Naive thymus-derived CD8-positive, alpha-beta T cell (primary cell): ENCODE results near the gene KCNJ8. TPM values are rescaled to one million over a fixed set of nuclear protein-coding genes. Genes with fewer than 3 reads are reported as not detected.
"Not testable (repeated sequence)": the region's sequence is repeated elsewhere in the genome, so short reads cannot be mapped to it uniquely, and the experiment has no call there.

ENCODE experiments used
- ATAC-seq, 2 donors: fragments of 150-1000 bp; cut with Tn5 transposase in 1 of 2; sonication (Bioruptor Pico), chemical (Tn5 transposase) in 1 of 2; 1 replicate in 1 of 2; 2 replicates in 1 of 2; pipeline ENCODE4 v1.10.0; 2021; ENCODE audit warnings: mild to moderate bottlenecking in 2 of 2, moderate library complexity in 2 of 2
- POLR2A ChIA-PET: fragments of 350-600 bp; sonication (Branson Sonifier 250); formaldehyde crosslinking; loops from one replicate; lab custom pipeline; 2021; ENCODE audit warnings: antibody characterized with exemption; lab: Charles Lee
- DNase-seq, 10 donors: peaks; one replicate each; pipeline versions ENCODE4 v3.0.0 to v3.0.0-alpha.2; 2020 to 2022
- H3K27ac Mint-ChIP-seq, 10 donors: one replicate each; pipeline ENCODE4 v1.8.0; 2020 to 2022; ENCODE audit warnings: mild to moderate bottlenecking in 10 of 10, mixed read lengths in 10 of 10, moderate library complexity in 4 of 10, inconsistent platforms in 1 of 10
- H3K27me3 Mint-ChIP-seq, 5 donors: one replicate each; pipeline ENCODE4 v1.8.0; 2021 to 2022; ENCODE audit warnings: mixed read lengths in 5 of 5
- H3K36me3 Mint-ChIP-seq, 3 donors: one replicate each; pipeline ENCODE4 v1.8.0; 2020 to 2022; ENCODE audit warnings: mixed read lengths in 3 of 3, mild to moderate bottlenecking in 2 of 3, inconsistent platforms in 1 of 3
- H3K4me1 Mint-ChIP-seq, 4 donors: one replicate each; pipeline ENCODE4 v1.8.0; 2021 to 2022; ENCODE audit warnings: mixed read lengths in 4 of 4
- H3K4me3 Mint-ChIP-seq, 10 donors: one replicate each; pipeline ENCODE4 v1.8.0; 2020 to 2022; ENCODE audit warnings: mild to moderate bottlenecking in 10 of 10, mixed read lengths in 10 of 10, moderate library complexity in 6 of 10, inconsistent platforms in 1 of 10
- H3K9me3 Mint-ChIP-seq, 9 donors: one replicate each; pipeline ENCODE4 v1.8.0; 2020 to 2022; ENCODE audit warnings: mixed read lengths in 9 of 9, mild to moderate bottlenecking in 3 of 9, inconsistent platforms in 1 of 9, moderate library complexity in 1 of 9
- polyA plus RNA-seq, 3 donors: library from polyadenylated mRNA; unstranded; fragments of 300-500 nt; fragmentation: Illumina TruSeq; gene quantifications; one replicate each; pipeline ENCODE4 v1.2.3, GENCODE V29; 2021
- total RNA-seq, 8 experiments: library from RNA in 2 of 8; stranded (reverse) in 2 of 8; gene quantifications; one replicate each; pipeline ENCODE4 v1.2.3 and lab custom pipeline; 2021 to 2026

Gene KCNJ8
- total and polyA plus RNA-seq, 5 experiments from 2014 or later = not detected

DNA sequence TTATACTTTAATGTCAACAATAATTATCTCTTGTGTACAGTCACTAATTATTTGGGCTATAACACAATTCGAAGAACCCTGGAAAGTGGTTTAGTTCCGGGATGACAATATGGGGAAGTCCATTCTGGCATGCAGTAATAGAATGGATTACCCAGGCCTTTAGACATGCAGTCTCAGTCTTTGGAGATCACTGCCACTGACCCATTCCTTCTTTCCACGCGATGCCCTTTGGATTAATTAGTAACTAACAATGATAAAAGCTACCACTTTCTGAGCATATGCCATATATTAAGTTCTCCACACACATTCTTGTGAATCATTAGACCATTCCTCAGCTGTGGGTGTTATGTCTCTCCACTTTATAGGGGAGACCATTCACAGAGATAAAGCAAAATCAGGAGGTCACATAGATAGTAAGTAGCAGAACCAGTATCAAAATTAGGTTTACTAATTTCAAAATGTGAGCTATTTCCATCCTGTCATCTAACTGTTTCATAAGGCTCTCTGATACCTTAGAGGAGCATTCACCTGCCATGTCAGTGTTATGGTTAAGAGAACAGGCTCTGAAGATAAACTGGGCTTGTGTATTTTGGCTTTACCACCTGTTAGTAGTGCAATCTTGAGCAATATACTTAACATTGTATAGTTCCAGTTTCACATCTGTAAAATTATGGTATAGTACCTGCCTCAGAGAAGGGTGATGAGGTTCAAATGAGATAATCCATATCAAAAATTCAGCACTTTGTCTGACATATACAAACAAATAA, 27.2 kb upstream of the KCNJ8 start:
- Mint-ChIP-seq H3K36me3 (no peaks in the 10 kb centered on the region), H3K27me3 (peaks cover 0 to 4% (median 1%) of the 10 kb centered on the region in 5 donors), H3K4me3 (no peak overlapping the region), H3K9me3 (no peaks in the 10 kb centered on the region), H3K4me1 (no peaks in the 10 kb centered on the region), H3K27ac (no peak overlapping the region)
- DNase-seq (no peak), ATAC-seq (no peak)
- POLR2A ChIA-PET = no interaction called here

GRCh38 chr12:21800011-21800410, 25.5 kb upstream of the KCNJ8 start:
- no peaks in the 10 kb centered on the region for H3K4me1 Mint-ChIP-seq
- H3K4me3 Mint-ChIP-seq = no peak overlapping the region
- no peak overlapping the region for H3K27ac Mint-ChIP-seq
- no peak for DNase-seq
- ATAC-seq = no peak
- POLR2A ChIA-PET = no interaction called here
- H3K27me3 Mint-ChIP-seq = peaks cover 0 to 8% (median 6%) of the 10 kb centered on the region in 5 donors
- no peaks in the 10 kb centered on the region for H3K36me3 Mint-ChIP-seq
- no peaks in the 10 kb centered on the region for H3K9me3 Mint-ChIP-seq

GRCh38 chr12:21797539-21797938, 23.0 kb upstream of the KCNJ8 start:
- POLR2A ChIA-PET = no interaction called here
- Mint-ChIP-seq H3K4me1 (no peaks in the 10 kb centered on the region), H3K36me3 (no peaks in the 10 kb centered on the region), H3K27ac (no peak overlapping the region), H3K27me3 (peaks cover 0 to 16% (median 9%) of the 10 kb centered on the region in 5 donors), H3K4me3 (no peak overlapping the region), H3K9me3 (peaks cover 0 to 7% (median 0%) of the 10 kb centered on the region in 9 donors)
- ATAC-seq = no peak
- no peak for DNase-seq

GRCh38 chr12:21795648-21796328, 21.3 kb upstream of the KCNJ8 start:
- ATAC-seq (no peak), DNase-seq (no peak)
- Mint-ChIP-seq H3K27me3 (peaks cover 0 to 19% (median 10%) of the 10 kb centered on the region in 5 donors), H3K9me3 (peaks cover 0 to 13% (median 0%) of the 10 kb centered on the region in 9 donors), H3K4me3 (no peak overlapping the region), H3K27ac (no peak overlapping the region), H3K36me3 (no peaks in the 10 kb centered on the region), H3K4me1 (no peaks in the 10 kb centered on the region)
- POLR2A ChIA-PET = no interaction called here

- DNase-seq, POLR2A ChIA-PET, H3K36me3 Mint-ChIP-seq, ATAC-seq, H3K4me3 Mint-ChIP-seq, H3K4me1 Mint-ChIP-seq, H3K27ac Mint-ChIP-seq: not testable (repeated sequence)
- Mint-ChIP-seq H3K9me3 (peaks cover 0 to 13% (median 3%) of the 10 kb centered on the region in 9 donors), H3K27me3 (peaks cover 0 to 19% (median 10%) of the 10 kb centered on the region in 5 donors)
These were observed 20.5 kb upstream of the KCNJ8 start for GRCh38 chr12:21794807-21795595.

- Mint-ChIP-seq H3K27me3 (peaks cover 0 to 21% (median 7%) of the 10 kb centered on the region in 5 donors), H3K9me3 (peaks cover 0 to 13% (median 3%) of the 10 kb centered on the region in 9 donors)
- H3K27ac Mint-ChIP-seq, H3K4me3 Mint-ChIP-seq, POLR2A ChIA-PET, H3K36me3 Mint-ChIP-seq, ATAC-seq, DNase-seq, H3K4me1 Mint-ChIP-seq: not testable (repeated sequence)
These were observed 15.2 kb upstream of the KCNJ8 start for GRCh38 chr12:21789687-21790086.

DNA sequence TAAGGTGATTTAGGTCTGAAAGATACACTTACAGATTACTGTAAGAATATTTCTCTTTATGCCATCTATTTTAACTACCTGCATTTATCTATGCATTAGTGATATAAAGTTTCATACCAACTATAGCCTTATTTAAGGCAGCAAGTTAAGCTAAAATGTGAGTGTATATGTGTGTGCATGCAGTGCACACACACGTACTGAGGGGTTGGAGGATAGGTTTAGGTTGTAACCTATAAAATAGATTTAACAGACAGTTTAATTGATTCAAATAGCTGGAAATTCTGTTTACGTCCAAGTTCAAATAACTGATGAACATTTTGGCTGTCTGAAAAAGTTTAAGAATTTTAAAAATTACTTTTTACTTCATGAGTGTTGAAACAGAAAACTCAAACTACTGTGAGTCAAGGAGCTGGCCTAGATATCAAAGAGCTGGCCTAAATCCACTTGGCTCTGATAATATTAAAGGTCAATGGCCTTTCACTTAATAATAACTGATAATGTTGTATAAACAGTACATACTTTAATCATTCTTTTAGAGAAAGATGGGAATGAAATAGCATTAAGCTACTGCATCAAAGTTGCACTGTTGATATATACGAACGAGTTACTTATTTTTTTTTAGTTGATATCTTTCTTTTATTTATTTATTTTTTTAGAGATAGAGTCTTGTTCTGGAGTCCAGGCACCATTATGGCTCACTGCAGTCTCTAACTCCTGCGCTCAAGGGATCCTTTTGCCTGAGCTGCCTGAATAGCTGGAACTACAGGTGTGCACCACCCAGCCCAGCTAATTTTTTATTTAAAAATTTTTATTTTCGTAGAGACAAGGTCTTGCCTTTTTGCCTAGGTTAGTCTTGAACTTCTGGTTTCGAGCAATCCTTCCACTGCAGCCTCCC, 13.8 kb upstream of the KCNJ8 start:
- Mint-ChIP-seq H3K9me3 (peaks cover 0 to 13% (median 3%) of the 10 kb centered on the region in 9 donors), H3K27me3 (peaks cover 0 to 16% (median 5%) of the 10 kb centered on the region in 5 donors), H3K4me3 (no peak overlapping the region), H3K27ac (no peak overlapping the region), H3K36me3 (peaks cover 0 to 2% (median 0%) of the 10 kb centered on the region in 3 donors), H3K4me1 (no peaks in the 10 kb centered on the region)
- POLR2A ChIA-PET = interaction anchor here (0.7 to 0.8 kb wide), 2 partner anchors 10 to 29 kb away, joined by 3 read pairs; no protein-coding TSS in a partner anchor
- DNase-seq (no peak), ATAC-seq (no peak)

- Mint-ChIP-seq H3K27ac (no peak overlapping the region), H3K4me1 (no peaks in the 10 kb centered on the region), H3K4me3 (no peak overlapping the region), H3K36me3 (peaks cover 0 to 2% (median 0%) of the 10 kb centered on the region in 3 donors), H3K9me3 (peaks cover 0 to 11% (median 0%) of the 10 kb centered on the region in 9 donors), H3K27me3 (peaks cover 0 to 12% (median 3%) of the 10 kb centered on the region in 5 donors)
- POLR2A ChIA-PET = no interaction called here
- no peak for DNase-seq
- no peak for ATAC-seq
These were observed 11.6 kb upstream of the KCNJ8 start for GRCh38 chr12:21786041-21786531.

GRCh38 chr12:21782723-21783122, 8.2 kb upstream of the KCNJ8 start:
- H3K4me1 Mint-ChIP-seq, DNase-seq, H3K4me3 Mint-ChIP-seq, POLR2A ChIA-PET, H3K36me3 Mint-ChIP-seq, H3K9me3 Mint-ChIP-seq, H3K27ac Mint-ChIP-seq, ATAC-seq: not testable (repeated sequence)
- H3K27me3 Mint-ChIP-seq = peaks cover 6 to 21% (median 9%) of the 10 kb centered on the region in 5 donors

DNA sequence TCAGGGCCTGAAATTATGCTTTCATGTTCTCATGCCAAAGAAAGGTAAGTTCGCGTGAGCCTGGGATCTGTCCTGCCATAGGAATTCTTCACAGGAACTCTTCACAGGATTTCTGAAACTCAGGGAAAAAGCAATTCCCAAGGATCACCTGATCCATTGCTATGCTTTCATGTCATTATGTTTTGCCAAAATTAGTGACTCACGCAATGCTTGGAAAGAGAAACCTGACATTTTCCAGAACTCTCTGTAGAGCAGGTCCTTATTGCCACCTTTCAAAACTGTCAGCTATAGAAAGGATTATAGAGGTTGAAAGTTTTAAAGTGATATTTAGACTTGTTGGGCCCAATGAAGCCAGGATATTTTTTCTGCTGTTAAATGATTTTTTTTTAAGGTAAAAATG, 6.3 kb upstream of the KCNJ8 start:
- POLR2A ChIA-PET = no interaction called here
- Mint-ChIP-seq H3K36me3 (no peaks in the 10 kb centered on the region), H3K27me3 (peaks cover 19 to 28% (median 20%) of the 10 kb centered on the region in 5 donors), H3K4me3 (no peak overlapping the region), H3K27ac (no peak overlapping the region), H3K9me3 (peaks cover 0 to 5% (median 0%) of the 10 kb centered on the region in 9 donors), H3K4me1 (no peaks in the 10 kb centered on the region)
- ATAC-seq (no peak), DNase-seq (no peak)

- H3K27me3 Mint-ChIP-seq = peaks cover 28 to 55% (median 43%) of the 10 kb centered on the region in 5 donors
- no peak for DNase-seq
- no peak overlapping the region for H3K4me3 Mint-ChIP-seq
- no peak for ATAC-seq
- POLR2A ChIA-PET = no interaction called here
- no peak overlapping the region for H3K27ac Mint-ChIP-seq
- H3K4me1 Mint-ChIP-seq = peaks cover 0 to 12% (median 11%) of the 10 kb centered on the region in 4 donors
- H3K9me3 Mint-ChIP-seq = peaks cover 0 to 2% (median 0%) of the 10 kb centered on the region in 9 donors
- H3K36me3 Mint-ChIP-seq = no peaks in the 10 kb centered on the region
These were observed 1.7 kb upstream of the KCNJ8 start for GRCh38 chr12:21776175-21776574.
